Measurements from ENCODE around the gene MOB3B. TPM values are rescaled to one million over a fixed set of nuclear protein-coding genes. Genes with fewer than 3 reads are reported as not detected.

Gene MOB3B
- total RNA-seq, 2 donors from 2014 or later: 0.85 to 2.9 TPM

DNA sequence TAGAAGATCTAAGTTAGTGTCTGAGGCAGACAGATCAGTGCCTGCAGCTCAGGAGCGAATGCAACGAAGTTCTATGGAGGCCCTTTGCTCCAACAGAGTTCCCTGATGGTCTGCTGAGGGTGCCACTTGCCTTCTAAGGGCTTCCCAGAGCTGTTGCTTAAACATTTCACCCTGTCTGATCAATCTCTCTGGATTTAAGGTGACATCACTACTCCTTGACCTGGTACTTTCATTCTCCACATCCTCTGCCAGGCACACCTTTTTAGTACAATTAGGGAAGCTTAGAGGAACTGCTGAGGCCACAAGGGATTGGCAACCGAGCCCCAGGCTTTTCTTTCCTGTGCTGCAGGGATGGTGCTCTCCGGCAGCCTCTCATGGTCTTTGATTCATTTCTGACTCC lies 99.7 kb downstream of the MOB3B start:
- H3K36me3 ChIP-seq: no peaks in the 10 kb centered on the region
- H3K4me1 ChIP-seq: peaks cover 0 to 31% of the 10 kb centered on the region in 2 donors
- no peak overlapping the region for H3K27ac ChIP-seq
- H3K9me3 ChIP-seq: no peaks in the 10 kb centered on the region
- DNase-seq (ENCODE audit: low spot score): no peak
- H3K27me3 ChIP-seq: no peaks in the 10 kb centered on the region
- TF ChIP-seq CTCF (IDR thresholded peaks at IDR 0.05): no peak
- no peak overlapping the region for H3K4me3 ChIP-seq

DNA sequence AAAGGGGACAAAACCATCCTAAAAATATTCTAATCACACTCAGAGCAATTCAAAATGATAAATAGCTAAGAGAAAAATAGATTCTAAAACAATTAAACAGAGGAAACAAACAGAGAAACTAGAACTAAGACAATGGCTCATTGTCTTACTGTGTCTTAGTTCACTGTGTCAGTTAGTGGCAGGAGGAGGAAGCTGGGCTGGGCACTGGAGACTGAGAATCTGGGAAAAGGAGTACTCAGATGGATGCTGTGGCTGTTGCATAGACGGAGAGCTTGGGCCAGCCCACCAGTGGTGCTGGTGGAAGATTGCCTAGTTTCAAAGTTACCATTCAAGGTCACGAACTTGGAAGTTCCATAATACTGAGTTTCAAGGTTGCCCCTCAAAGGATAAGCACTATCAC lies 100.2 kb downstream of the MOB3B start:
- no peak for TF ChIP-seq CTCF (IDR thresholded peaks at IDR 0.05)
- H3K27ac ChIP-seq: no peak overlapping the region

GRCh38 chr9:27428551-27428950 lies 101.1 kb downstream of the MOB3B start:
- Histone ChIP-seq H3K27me3 (no peaks in the 10 kb centered on the region), H3K4me3 (no peak overlapping the region), H3K27ac (no peak overlapping the region), H3K4me1 (peaks cover 0 to 23% of the 10 kb centered on the region in 2 donors), H3K9me3 (no peaks in the 10 kb centered on the region), H3K36me3 (no peaks in the 10 kb centered on the region)
- TF ChIP-seq CTCF (IDR thresholded peaks at IDR 0.05): no peak
- DNase-seq (ENCODE audit: low spot score): no peak

More for the DNA sequence above, 100.2 kb downstream of the MOB3B start:
- DNase-seq (ENCODE audit: low spot score): no peak
- no peaks in the 10 kb centered on the region for H3K27me3 ChIP-seq
- no peak overlapping the region for H3K4me3 ChIP-seq
- H3K36me3 ChIP-seq: no peaks in the 10 kb centered on the region
- no peaks in the 10 kb centered on the region for H3K9me3 ChIP-seq
- peaks cover 0 to 31% of the 10 kb centered on the region in 2 donors for H3K4me1 ChIP-seq

DNA sequence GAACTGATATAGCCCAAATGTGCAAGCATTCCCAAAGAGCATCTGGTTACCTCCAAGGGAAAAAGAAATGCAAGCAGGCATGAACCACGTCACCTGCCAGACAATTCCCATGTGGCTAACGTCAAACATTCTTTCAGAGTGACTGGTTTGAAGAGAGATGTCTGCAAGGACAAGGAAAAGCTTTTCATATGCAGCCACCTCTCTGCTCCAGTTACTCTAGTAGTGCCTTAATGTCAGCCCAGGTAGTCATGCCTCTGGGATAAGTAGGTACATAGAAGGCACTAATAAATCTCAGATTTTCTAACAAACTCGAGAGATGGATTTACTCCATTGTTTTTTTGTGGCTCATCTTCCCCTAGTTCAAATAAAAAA lies 102.4 kb downstream of the MOB3B start:
- Histone ChIP-seq H3K4me1 (peaks cover 0 to 15% of the 10 kb centered on the region in 2 donors), H3K27ac (no peak overlapping the region), H3K9me3 (no peaks in the 10 kb centered on the region), H3K36me3 (no peaks in the 10 kb centered on the region), H3K4me3 (no peak overlapping the region), H3K27me3 (no peaks in the 10 kb centered on the region)
- DNase-seq (ENCODE audit: low spot score): no peak
- TF ChIP-seq CTCF (IDR thresholded peaks at IDR 0.05): no peak

DNA sequence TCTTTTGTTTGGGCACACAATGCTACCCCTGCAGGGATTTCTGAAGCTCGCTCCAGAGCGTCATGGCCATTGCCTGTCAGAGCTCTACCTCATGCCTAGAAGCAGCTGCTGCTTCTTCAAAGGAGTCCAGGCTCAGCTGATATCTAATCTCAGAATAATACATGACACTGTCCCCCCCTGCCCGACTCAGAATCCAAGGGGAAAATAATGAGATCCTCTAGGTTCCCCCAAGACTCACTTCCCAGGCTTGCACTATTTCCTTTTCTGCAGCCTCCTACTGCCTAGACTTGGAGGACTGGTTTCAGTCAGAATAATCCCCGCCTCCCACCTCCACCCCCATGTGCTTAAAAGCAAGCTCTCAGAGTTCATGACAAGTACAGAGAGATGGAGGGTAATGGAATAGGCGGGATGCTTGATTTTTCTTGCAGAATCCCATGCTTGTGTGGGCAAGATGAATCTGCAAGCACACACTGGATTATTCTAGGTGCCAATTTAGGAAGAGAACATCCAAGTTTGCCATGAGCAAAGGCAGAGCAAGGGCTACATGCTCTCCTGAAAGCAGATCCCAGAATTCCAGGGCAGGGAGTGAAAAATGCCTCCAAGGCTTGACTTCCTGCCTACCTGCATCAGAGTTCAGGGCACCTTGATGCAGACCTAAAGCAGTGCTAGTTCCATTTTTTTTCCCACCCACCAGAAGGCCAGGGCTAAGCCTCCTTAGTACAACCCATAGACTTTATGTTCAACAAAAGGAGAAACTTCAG lies 102.9 kb downstream of the MOB3B start:
- H3K27ac ChIP-seq: no peak overlapping the region
- H3K36me3 ChIP-seq: no peaks in the 10 kb centered on the region
- H3K9me3 ChIP-seq: no peaks in the 10 kb centered on the region
- no peaks in the 10 kb centered on the region for H3K27me3 ChIP-seq
- H3K4me1 ChIP-seq: peaks cover 0 to 10% of the 10 kb centered on the region in 2 donors
- DNase-seq (ENCODE audit: low spot score): no peak
- no peak overlapping the region for H3K4me3 ChIP-seq
- no peak for TF ChIP-seq CTCF (IDR thresholded peaks at IDR 0.05)

Measured in right atrium auricular region (tissue), 2 donors.